HL-60 (cell line): ENCODE data around the gene OR8G5.

Experiments
- CTCF ChIP-seq: IDR thresholded peaks from one replicate; pipeline ENCODE4 v1.5.1; 2011; ENCODE audit warnings: low read length, control low read depth, inconsistent platforms; ENCODE audit not compliant: insufficient read depth
- GABPA ChIP-seq: IDR thresholded peaks from 2 replicates; pipeline ENCODE4 v1.6.1; 2012; ENCODE audit warnings: low read depth
- POLR2AphosphoS5 ChIP-seq: IDR thresholded peaks from 2 replicates; pipeline ENCODE4 v1.6.1; 2012; ENCODE audit warnings: low read depth
- REST ChIP-seq: IDR thresholded peaks from 2 replicates; pipeline ENCODE4 v1.6.1; 2012; ENCODE audit warnings: low read depth; ENCODE audit not compliant: insufficient replicate concordance
- SPI1 ChIP-seq: IDR thresholded peaks from 2 replicates; pipeline ENCODE4 v1.6.1; 2012; ENCODE audit warnings: low read depth, mild to moderate bottlenecking, borderline replicate concordance

DNA sequence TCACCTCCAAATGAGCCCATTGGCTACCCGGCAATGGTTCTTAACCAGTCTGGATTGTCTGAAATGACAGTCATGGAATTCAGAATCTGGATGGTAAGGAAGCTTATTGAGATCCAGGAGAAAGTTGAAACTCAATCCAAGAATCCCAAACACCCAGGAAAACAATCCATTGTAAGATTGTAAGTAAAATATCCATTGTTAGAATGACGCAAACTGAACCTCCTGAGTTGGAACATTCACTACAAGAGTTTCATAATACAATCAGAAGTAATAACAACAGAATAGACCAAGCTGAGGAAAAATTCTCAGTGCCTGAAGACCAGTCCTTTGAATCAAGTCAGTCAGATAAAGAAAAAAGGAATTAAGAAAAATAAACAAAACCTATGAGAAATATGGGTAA, 22.1 kb downstream of the OR8G5 start:
- no peak for TF ChIP-seq CTCF
- no peak for TF ChIP-seq REST
- TF ChIP-seq GABPA = no peak
- no peak for TF ChIP-seq POLR2AphosphoS5
- TF ChIP-seq SPI1 = no peak
